Measurements from ENCODE around the gene FBXO2. TPM values are rescaled to one million over a fixed set of nuclear protein-coding genes. Genes with fewer than 3 reads are reported as not detected.

The FBXO2 gene
- total and polyA plus RNA-seq, 2 donors (not counting 1 experiment from before 2014, with no cell fraction given): 0.87 to 2.6 TPM

DNA sequence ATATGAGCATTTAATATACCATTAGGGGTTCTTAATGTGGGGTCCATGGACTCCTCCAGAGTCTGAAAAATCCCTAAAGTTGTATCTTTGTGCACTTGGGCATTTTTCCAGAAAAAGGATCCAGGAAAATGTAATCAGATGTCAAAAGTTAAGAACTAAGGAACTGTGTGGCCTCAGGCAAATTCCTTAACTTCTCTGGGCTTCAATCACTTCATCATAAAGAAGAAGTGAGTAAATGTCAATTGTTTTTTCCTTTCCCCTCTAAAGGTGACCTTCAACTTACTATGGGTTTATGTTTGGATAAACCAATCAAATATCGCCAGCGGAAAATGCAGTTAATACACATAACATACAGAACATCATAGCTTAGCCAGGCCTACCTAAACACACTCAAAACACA is 24.2 kb upstream of the FBXO2 start:
- Histone ChIP-seq H3K4me2 (ENCODE audit: extremely low read depth, insufficient read depth, low read length) (no peak overlapping the region), H3K9me3 (ENCODE audit: control insufficient read depth, insufficient read depth, low read depth, low read length) (no peaks in the 10 kb centered on the region), H3K79me2 (ENCODE audit: control insufficient read depth, insufficient read depth, low read length) (no peaks in the 10 kb centered on the region), H2AFZ (ENCODE audit: low read length) (no peak overlapping the region), H3K27me3 (ENCODE audit: control insufficient read depth, insufficient read depth, low read length) (no peaks in the 10 kb centered on the region), H3K27ac (ENCODE audit: insufficient read depth, low read length) (no peak overlapping the region), H4K20me1 (ENCODE audit: control insufficient read depth, extremely low read depth, insufficient read depth, low read length) (no peaks in the 10 kb centered on the region), H3K4me3 (replicated peaks in 1 of 4; ENCODE audit: control extremely low read depth in 1 of 4, insufficient read depth in 1 of 4, low read depth in 3 of 4, low read length in 4 of 4) (no peak overlapping the region), H3K36me3 (ENCODE audit: control insufficient read depth, insufficient read depth, low read length) (peaks cover 15% of the 10 kb centered on the region), H3K9ac (ENCODE audit: insufficient read depth, low read length) (no peak overlapping the region), H3K4me1 (ENCODE audit: control insufficient read depth, extremely low read depth, insufficient read depth, low read length) (peaks cover 6% of the 10 kb centered on the region)
- no peak for DNase-seq (ENCODE audit: low read depth in 2 of 2)
- no peak for TF ChIP-seq EZH2 (IDR thresholded peaks at IDR 0.05; ENCODE audit: low read length, missing control alignments)
- TF ChIP-seq, protein P1, sequence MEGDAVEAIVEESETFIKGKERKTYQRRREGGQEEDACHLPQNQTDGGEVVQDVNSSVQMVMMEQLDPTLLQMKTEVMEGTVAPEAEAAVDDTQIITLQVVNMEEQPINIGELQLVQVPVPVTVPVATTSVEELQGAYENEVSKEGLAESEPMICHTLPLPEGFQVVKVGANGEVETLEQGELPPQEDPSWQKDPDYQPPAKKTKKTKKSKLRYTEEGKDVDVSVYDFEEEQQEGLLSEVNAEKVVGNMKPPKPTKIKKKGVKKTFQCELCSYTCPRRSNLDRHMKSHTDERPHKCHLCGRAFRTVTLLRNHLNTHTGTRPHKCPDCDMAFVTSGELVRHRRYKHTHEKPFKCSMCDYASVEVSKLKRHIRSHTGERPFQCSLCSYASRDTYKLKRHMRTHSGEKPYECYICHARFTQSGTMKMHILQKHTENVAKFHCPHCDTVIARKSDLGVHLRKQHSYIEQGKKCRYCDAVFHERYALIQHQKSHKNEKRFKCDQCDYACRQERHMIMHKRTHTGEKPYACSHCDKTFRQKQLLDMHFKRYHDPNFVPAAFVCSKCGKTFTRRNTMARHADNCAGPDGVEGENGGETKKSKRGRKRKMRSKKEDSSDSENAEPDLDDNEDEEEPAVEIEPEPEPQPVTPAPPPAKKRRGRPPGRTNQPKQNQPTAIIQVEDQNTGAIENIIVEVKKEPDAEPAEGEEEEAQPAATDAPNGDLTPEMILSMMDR (conservative IDR thresholded peaks at IDR 0.05 in 1 of 2, IDR thresholded peaks at IDR 0.05 in 1 of 2; ENCODE audit: low read depth in 1 of 2, low read length in 2 of 2): no peak

DNA sequence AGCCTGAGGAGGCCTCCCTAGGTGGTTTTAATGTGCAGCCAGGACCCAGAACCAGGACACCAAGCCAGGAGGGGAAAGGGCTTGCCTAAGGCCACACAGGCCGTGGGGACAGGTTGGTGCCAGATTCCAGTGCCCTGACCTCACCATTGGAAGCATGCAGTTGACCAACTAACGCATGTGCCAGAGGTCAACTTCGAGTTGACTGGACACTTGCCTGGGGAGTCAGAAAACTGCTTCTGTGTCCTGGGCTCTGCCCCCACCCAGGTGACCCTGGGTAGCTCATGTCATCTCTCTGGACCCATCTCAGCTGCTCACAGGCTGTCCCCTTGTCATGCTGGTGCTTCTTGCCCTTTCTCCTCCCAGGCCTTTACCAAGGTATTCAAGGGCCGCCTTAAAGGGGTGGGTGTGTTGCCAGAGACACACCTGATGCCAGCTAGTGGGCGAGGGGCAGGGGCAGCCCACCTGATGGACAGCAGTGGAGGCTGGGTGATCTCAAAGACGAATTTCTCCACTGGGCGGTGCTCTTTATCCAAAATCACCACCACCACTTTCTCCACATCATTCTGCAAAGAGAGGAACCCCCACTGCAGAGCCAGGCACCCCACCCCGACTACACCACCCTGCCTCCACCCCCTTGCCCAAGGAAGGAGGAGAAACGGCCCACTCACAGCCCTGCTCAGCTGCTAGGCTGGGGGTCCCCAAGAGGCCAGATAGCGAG is 22.3 kb upstream of the FBXO2 start:
- TF ChIP-seq, protein P1 (conservative IDR thresholded peaks at IDR 0.05 in 1 of 2, IDR thresholded peaks at IDR 0.05 in 1 of 2; ENCODE audit: low read depth in 1 of 2, low read length in 2 of 2): no peak
- no peak for TF ChIP-seq EZH2 (IDR thresholded peaks at IDR 0.05; ENCODE audit: low read length, missing control alignments)
- DNase-seq (ENCODE audit: low read depth in 2 of 2): no peak
- no peaks in the 10 kb centered on the region for H3K27me3 ChIP-seq (ENCODE audit: control insufficient read depth, insufficient read depth, low read length)
- no peaks in the 10 kb centered on the region for H4K20me1 ChIP-seq (ENCODE audit: control insufficient read depth, extremely low read depth, insufficient read depth, low read length)
- no peaks in the 10 kb centered on the region for H3K79me2 ChIP-seq (ENCODE audit: control insufficient read depth, insufficient read depth, low read length)
- H3K27ac ChIP-seq (ENCODE audit: insufficient read depth, low read length): no peak overlapping the region
- H3K9ac ChIP-seq (ENCODE audit: insufficient read depth, low read length): no peak overlapping the region
- H3K9me3 ChIP-seq (ENCODE audit: control insufficient read depth, insufficient read depth, low read depth, low read length): no peaks in the 10 kb centered on the region
- H3K4me2 ChIP-seq (ENCODE audit: extremely low read depth, insufficient read depth, low read length): no peak overlapping the region
- peaks cover 3% of the 10 kb centered on the region for H3K4me1 ChIP-seq (ENCODE audit: control insufficient read depth, extremely low read depth, insufficient read depth, low read length)
- H2AFZ ChIP-seq (ENCODE audit: low read length): no peak overlapping the region
- peaks cover 17% of the 10 kb centered on the region for H3K36me3 ChIP-seq (ENCODE audit: control insufficient read depth, insufficient read depth, low read length)
- H3K4me3 ChIP-seq (replicated peaks in 1 of 4; ENCODE audit: control extremely low read depth in 1 of 4, insufficient read depth in 1 of 4, low read depth in 3 of 4, low read length in 4 of 4): no peak overlapping the region

DNA sequence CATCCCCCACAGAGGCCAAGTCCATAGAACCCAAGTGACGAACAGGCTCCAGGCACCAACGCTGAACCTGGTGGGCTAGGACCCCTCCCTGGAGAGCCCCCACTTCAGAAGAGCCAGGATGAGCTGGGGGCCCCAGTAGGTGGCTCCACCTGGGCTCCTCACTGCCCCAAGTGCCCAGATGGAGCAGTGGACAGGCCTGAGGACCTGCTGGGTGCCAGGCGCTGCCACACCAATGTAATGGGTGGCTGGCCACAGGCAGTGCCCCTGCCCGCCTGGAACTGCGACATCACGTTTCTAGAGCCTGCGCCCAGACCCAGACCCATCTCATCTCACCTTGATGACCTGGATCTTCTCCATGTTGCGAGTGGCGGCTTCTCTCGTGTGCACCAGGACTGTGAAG is 21.1 kb upstream of the FBXO2 start:
- H3K36me3 ChIP-seq (ENCODE audit: control insufficient read depth, insufficient read depth, low read length): peaks cover 17% of the 10 kb centered on the region
- no peaks in the 10 kb centered on the region for H3K9me3 ChIP-seq (ENCODE audit: control insufficient read depth, insufficient read depth, low read depth, low read length)
- no peak overlapping the region for H3K9ac ChIP-seq (ENCODE audit: insufficient read depth, low read length)
- TF ChIP-seq EZH2 (IDR thresholded peaks at IDR 0.05; ENCODE audit: low read length, missing control alignments): no peak
- TF ChIP-seq, protein P1 (conservative IDR thresholded peaks at IDR 0.05 in 1 of 2, IDR thresholded peaks at IDR 0.05 in 1 of 2; ENCODE audit: low read depth in 1 of 2, low read length in 2 of 2): no peak
- no peaks in the 10 kb centered on the region for H4K20me1 ChIP-seq (ENCODE audit: control insufficient read depth, extremely low read depth, insufficient read depth, low read length)
- H3K4me3 ChIP-seq (replicated peaks in 1 of 4; ENCODE audit: control extremely low read depth in 1 of 4, insufficient read depth in 1 of 4, low read depth in 3 of 4, low read length in 4 of 4): no peak overlapping the region
- H2AFZ ChIP-seq (ENCODE audit: low read length): no peak overlapping the region
- H3K4me1 ChIP-seq (ENCODE audit: control insufficient read depth, extremely low read depth, insufficient read depth, low read length): peaks cover 1% of the 10 kb centered on the region
- no peak overlapping the region for H3K27ac ChIP-seq (ENCODE audit: insufficient read depth, low read length)
- no peaks in the 10 kb centered on the region for H3K27me3 ChIP-seq (ENCODE audit: control insufficient read depth, insufficient read depth, low read length)
- no peak overlapping the region for H3K4me2 ChIP-seq (ENCODE audit: extremely low read depth, insufficient read depth, low read length)
- no peaks in the 10 kb centered on the region for H3K79me2 ChIP-seq (ENCODE audit: control insufficient read depth, insufficient read depth, low read length)
- no peak for DNase-seq (ENCODE audit: low read depth in 2 of 2)

Data from fibroblast of lung (primary cell).